GM23338 (cell line): ENCODE results near the gene PCSK6. TPM values are rescaled to one million over a fixed set of nuclear protein-coding genes. Genes with fewer than 3 reads are reported as not detected.

ENCODE experiments used
- ATAC-seq: fragments of 200-7000 bp; cut with Tn5 transposase; 3 replicates; pipeline ENCODE4 v1.9.1; 2020
- DNase-seq: peaks from one replicate; pipeline ENCODE4 v3.0.0-alpha.2; 2015; ENCODE audit warnings: low spot score
- H2AFZ ChIP-seq: fragments of 200-600 bp; sonication (generic); 2 replicates; pipeline ENCODE4 v1.8.0; 2016; ENCODE audit warnings: antibody characterized with exemption, mild to moderate bottlenecking, moderate library complexity
- H3F3A ChIP-seq: fragments of 200-600 bp; sonication (generic); replicated peaks from 2 replicates; pipeline ENCODE4 v1.8.0; 2017; ENCODE audit warnings: antibody characterized with exemption, mixed run types, low read depth
- H3K27ac ChIP-seq: fragments of 200-600 bp; sonication (generic); 2 replicates; pipeline ENCODE4 v1.6.1; 2016; ENCODE audit warnings: low read depth
- H3K27me3 ChIP-seq: fragments of 200-600 bp; sonication (generic); 2 replicates; pipeline ENCODE4 v1.8.0; 2016; ENCODE audit warnings: mild to moderate bottlenecking, mixed run types, moderate library complexity; ENCODE audit not compliant: insufficient read depth
- H3K36me3 ChIP-seq: fragments of 200-600 bp; sonication (generic); 2 replicates; pipeline ENCODE4 v1.8.0; 2016; ENCODE audit warnings: mild to moderate bottlenecking; ENCODE audit not compliant: insufficient read depth
- H3K4me1 ChIP-seq: fragments of 200-600 bp; sonication (generic); 2 replicates; pipeline ENCODE4 v1.8.0; 2016; ENCODE audit warnings: mild to moderate bottlenecking, moderate library complexity; ENCODE audit not compliant: insufficient read depth
- H3K4me2 ChIP-seq: fragments of 200-600 bp; sonication (generic); 2 replicates; pipeline ENCODE4 v1.7.1; 2017; ENCODE audit warnings: mixed run types
- H3K4me3 ChIP-seq: fragments of 200-600 bp; sonication (generic); 2 replicates; pipeline ENCODE4 v1.6.1; 2016; ENCODE audit warnings: mixed run types
- H3K79me2 ChIP-seq: fragments of 200-600 bp; sonication (generic); replicated peaks from 2 replicates; pipeline ENCODE4 v1.8.0; 2017; ENCODE audit warnings: mild to moderate bottlenecking; ENCODE audit not compliant: insufficient read depth
- H3K9me2 ChIP-seq: fragments of 200-600 bp; sonication (generic); 2 replicates; pipeline ENCODE4 v1.8.0; 2017; ENCODE audit not compliant: insufficient read depth
- H4K20me1 ChIP-seq: fragments of 200-600 bp; sonication (generic); replicated peaks from 2 replicates; pipeline ENCODE4 v1.8.0; 2017; ENCODE audit warnings: mild to moderate bottlenecking; ENCODE audit not compliant: insufficient read depth
- H3K27ac Mint-ChIP-seq: 2 replicates; pipeline ENCODE4 v1.8.0; 2020; ENCODE audit warnings: inconsistent platforms, mild to moderate bottlenecking, moderate library complexity, mixed read lengths
- H3K27me3 Mint-ChIP-seq: 3 replicates; pipeline ENCODE4 v1.8.0; 2022; ENCODE audit warnings: low read depth, mild to moderate bottlenecking, moderate library complexity, mixed read lengths, inconsistent platforms; ENCODE audit not compliant: insufficient read depth, poor library complexity
- H3K36me3 Mint-ChIP-seq: 3 replicates; pipeline ENCODE4 v1.8.0; 2021; ENCODE audit warnings: low read depth, mild to moderate bottlenecking, inconsistent platforms, moderate library complexity, mixed read lengths
- H3K4me1 Mint-ChIP-seq: 3 replicates; pipeline ENCODE4 v1.8.0; 2020; ENCODE audit warnings: mild to moderate bottlenecking, inconsistent platforms, mixed read lengths
- H3K4me3 Mint-ChIP-seq: 3 replicates; pipeline ENCODE4 v1.8.0; 2021; ENCODE audit warnings: moderate library complexity, mild to moderate bottlenecking, inconsistent platforms, mixed read lengths
- H3K9me3 Mint-ChIP-seq: 3 replicates; pipeline ENCODE4 v1.8.0; 2020; ENCODE audit warnings: moderate library complexity, mild to moderate bottlenecking, inconsistent platforms, mixed read lengths
- EZH2 ChIP-seq: fragments of 200-600 bp; sonication (generic); IDR thresholded peaks from one replicate; pipeline ENCODE4 v1.8.0; 2017; ENCODE audit warnings: antibody characterized with exemption, mild to moderate bottlenecking, low read depth; ENCODE audit not compliant: unreplicated experiment
- JUNB ChIP-seq: IDR thresholded peaks from one replicate; pipeline ENCODE4 v1.6.1; 2016; ENCODE audit warnings: antibody characterized with exemption; ENCODE audit not compliant: unreplicated experiment
- STAT1 ChIP-seq: IDR thresholded peaks from one replicate; pipeline ENCODE4 v1.6.1; 2016; ENCODE audit warnings: antibody characterized with exemption; ENCODE audit not compliant: unreplicated experiment
- ZNF114 ChIP-seq: fragments of 250-450 bp; sonication (Bioruptor Pico); IDR thresholded peaks from 2 replicates; pipeline ENCODE4 v1.5.0; 2020; ENCODE audit warnings: mild to moderate bottlenecking, moderate library complexity
- ZNF331 ChIP-seq: fragments of 250-450 bp; sonication (Bioruptor Pico); IDR thresholded peaks from 2 replicates; pipeline ENCODE4 v1.5.0; 2020; ENCODE audit warnings: low read depth, mild to moderate bottlenecking, moderate library complexity
- polyA plus RNA-seq: library from polyadenylated mRNA; unstranded; fragments of >200 nt; fragmentation: Nextera tagmentation; extraction: Ambion mirVana; gene quantifications from 2 replicates; pipeline ENCODE4 v1.2.1, GENCODE V29; 2016
- total RNA-seq: library from RNA; depleted of rRNA; stranded (reverse); fragments of >200 nt; shearing (Covaris generic); gene quantifications from 2 replicates; pipeline ENCODE4 v1.2.3, GENCODE V29; 2014
- TF ChIP-seq, protein P1 (sequence below): IDR thresholded peaks from one replicate; pipeline ENCODE4 v1.6.1; 2018; ENCODE audit warnings: antibody characterized with exemption; ENCODE audit not compliant: unreplicated experiment
- TF ChIP-seq, protein P2 (sequence below): IDR thresholded peaks from 2 replicates; pipeline ENCODE4 v1.6.1; 2016; ENCODE audit warnings: antibody characterized with exemption

The PCSK6 gene
- total and polyA plus RNA-seq, 2 experiments from 2014 or later = 1.7 to 6.7 TPM

DNA sequence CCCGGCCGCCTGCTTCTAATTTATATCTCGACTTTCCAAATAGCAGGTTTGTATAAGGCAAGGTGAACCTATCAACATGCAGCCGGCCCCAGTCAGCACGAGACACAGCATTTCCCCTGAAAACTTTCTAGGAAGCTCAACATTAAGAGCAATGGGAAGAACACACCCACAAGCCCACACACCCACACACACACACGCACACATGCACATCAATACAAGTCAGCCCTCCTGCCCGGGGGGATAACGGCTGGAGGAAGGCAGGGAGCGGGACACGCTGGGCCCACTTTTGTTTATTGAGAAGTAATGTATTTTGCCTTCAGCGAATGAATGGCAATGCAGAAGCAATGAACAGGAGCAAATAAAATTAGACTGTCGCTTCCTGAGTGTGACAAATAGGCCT is 83.5 kb downstream of the PCSK6 start:
- no peak overlapping the region for H3K27ac ChIP-seq
- H3K27ac Mint-ChIP-seq = no peak overlapping the region; the same call in 1 of the 2 replicates
- no peaks in the 10 kb centered on the region for H3K9me2 ChIP-seq
- H3K9me3 Mint-ChIP-seq = peaks cover 5% of the 10 kb centered on the region
- H3K27me3 ChIP-seq = no peaks in the 10 kb centered on the region
- H3K4me2 ChIP-seq = no peak overlapping the region
- no peaks in the 10 kb centered on the region for H3K36me3 Mint-ChIP-seq
- H3K4me3 Mint-ChIP-seq = no peak overlapping the region
- DNase-seq (no peak), ATAC-seq (no peak)
- no peaks in the 10 kb centered on the region; the same call in 1 of the 2 replicates for H3K4me1 ChIP-seq
- H3K27me3 Mint-ChIP-seq = peaks cover 7% of the 10 kb centered on the region
- H3K4me1 Mint-ChIP-seq = peaks cover 18% of the 10 kb centered on the region
- TF ChIP-seq JUNB (no peak), ZNF331 (no peak), EZH2 (no peak), ZNF114 (CRISPR knock-in tag) (no peak)
- TF ChIP-seq, protein P1, sequence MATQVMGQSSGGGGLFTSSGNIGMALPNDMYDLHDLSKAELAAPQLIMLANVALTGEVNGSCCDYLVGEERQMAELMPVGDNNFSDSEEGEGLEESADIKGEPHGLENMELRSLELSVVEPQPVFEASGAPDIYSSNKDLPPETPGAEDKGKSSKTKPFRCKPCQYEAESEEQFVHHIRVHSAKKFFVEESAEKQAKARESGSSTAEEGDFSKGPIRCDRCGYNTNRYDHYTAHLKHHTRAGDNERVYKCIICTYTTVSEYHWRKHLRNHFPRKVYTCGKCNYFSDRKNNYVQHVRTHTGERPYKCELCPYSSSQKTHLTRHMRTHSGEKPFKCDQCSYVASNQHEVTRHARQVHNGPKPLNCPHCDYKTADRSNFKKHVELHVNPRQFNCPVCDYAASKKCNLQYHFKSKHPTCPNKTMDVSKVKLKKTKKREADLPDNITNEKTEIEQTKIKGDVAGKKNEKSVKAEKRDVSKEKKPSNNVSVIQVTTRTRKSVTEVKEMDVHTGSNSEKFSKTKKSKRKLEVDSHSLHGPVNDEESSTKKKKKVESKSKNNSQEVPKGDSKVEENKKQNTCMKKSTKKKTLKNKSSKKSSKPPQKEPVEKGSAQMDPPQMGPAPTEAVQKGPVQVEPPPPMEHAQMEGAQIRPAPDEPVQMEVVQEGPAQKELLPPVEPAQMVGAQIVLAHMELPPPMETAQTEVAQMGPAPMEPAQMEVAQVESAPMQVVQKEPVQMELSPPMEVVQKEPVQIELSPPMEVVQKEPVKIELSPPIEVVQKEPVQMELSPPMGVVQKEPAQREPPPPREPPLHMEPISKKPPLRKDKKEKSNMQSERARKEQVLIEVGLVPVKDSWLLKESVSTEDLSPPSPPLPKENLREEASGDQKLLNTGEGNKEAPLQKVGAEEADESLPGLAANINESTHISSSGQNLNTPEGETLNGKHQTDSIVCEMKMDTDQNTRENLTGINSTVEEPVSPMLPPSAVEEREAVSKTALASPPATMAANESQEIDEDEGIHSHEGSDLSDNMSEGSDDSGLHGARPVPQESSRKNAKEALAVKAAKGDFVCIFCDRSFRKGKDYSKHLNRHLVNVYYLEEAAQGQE = no peak
- no peak overlapping the region for H3K4me3 ChIP-seq
- H2AFZ ChIP-seq = no peak overlapping the region
- H3K36me3 ChIP-seq = no peaks in the 10 kb centered on the region
- no peaks in the 10 kb centered on the region for H3F3A ChIP-seq
- no peaks in the 10 kb centered on the region for H3K79me2 ChIP-seq
- no peaks in the 10 kb centered on the region for H4K20me1 ChIP-seq

DNA sequence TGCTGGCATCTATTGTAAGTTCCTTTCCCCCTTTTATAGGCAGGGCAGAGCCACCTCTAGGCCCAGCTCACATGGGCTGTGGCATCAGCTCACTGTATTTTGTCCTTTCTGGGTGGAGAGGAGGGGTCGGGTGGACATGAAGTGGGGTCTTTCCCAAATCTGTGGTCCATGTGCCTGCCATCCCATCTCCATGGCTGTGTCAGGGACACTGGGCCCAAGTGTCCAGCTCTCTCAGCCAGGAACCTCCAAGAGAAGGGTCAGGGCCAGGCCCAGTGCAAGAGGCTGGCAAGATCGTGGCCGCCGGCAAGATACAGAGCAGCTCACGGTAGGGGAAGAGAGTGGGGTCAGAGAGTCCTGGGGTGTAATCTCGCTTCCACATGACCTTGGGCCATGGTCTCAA is 85.3 kb downstream of the PCSK6 start:
- Histone ChIP-seq H3K27me3 (no peaks in the 10 kb centered on the region), H4K20me1 (no peaks in the 10 kb centered on the region), H3K9me2 (no peaks in the 10 kb centered on the region), H3F3A (no peaks in the 10 kb centered on the region), H3K36me3 (no peaks in the 10 kb centered on the region), H3K4me2 (no peak overlapping the region), H3K4me1 (no peaks in the 10 kb centered on the region), H3K27ac (no peak overlapping the region), H3K79me2 (no peaks in the 10 kb centered on the region), H3K4me3 (no peak overlapping the region), H2AFZ (no peak overlapping the region)
- no peak overlapping the region for H3K4me3 Mint-ChIP-seq
- peaks cover 5% of the 10 kb centered on the region for H3K9me3 Mint-ChIP-seq
- H3K36me3 Mint-ChIP-seq = no peaks in the 10 kb centered on the region
- ATAC-seq = no peak
- peaks cover 5% of the 10 kb centered on the region for H3K27me3 Mint-ChIP-seq
- no peak overlapping the region for H3K27ac Mint-ChIP-seq
- DNase-seq = no peak
- peaks cover 11% of the 10 kb centered on the region for H3K4me1 Mint-ChIP-seq
- TF ChIP-seq STAT1 (no peak), JUNB (no peak)
- TF ChIP-seq, protein P1 = no peak
- TF ChIP-seq, protein P2, sequence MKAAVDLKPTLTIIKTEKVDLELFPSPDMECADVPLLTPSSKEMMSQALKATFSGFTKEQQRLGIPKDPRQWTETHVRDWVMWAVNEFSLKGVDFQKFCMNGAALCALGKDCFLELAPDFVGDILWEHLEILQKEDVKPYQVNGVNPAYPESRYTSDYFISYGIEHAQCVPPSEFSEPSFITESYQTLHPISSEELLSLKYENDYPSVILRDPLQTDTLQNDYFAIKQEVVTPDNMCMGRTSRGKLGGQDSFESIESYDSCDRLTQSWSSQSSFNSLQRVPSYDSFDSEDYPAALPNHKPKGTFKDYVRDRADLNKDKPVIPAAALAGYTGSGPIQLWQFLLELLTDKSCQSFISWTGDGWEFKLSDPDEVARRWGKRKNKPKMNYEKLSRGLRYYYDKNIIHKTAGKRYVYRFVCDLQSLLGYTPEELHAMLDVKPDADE = no peak
